HG03354 (cell line): ENCODE measurements around the gene PCBP3.
A peak's percentile ranks its signal among the peaks of the same experiment; 100 is the strongest.
"Not testable (repeated sequence)": the region's sequence is repeated elsewhere in the genome, so short reads cannot be mapped to it uniquely, and the experiment has no call there.

Experiments
- ATAC-seq: cut with Tn5 transposase; IDR thresholded peaks from one replicate; pipeline ENCODE4 v1.9.1; 2021; ENCODE audit warnings: mild to moderate bottlenecking; ENCODE audit not compliant: unreplicated experiment, poor library complexity, severe bottlenecking

PCBP3 gene

GRCh38 chr21:45643021-45643980 is at the start of gene PCBP3:
Gene PCBP3, plus strand, starts transcription at chr21:45643725. Its CDS starts 206,361 bp downstream, at chr21:45850086.
- peak; percentile 76 for ATAC-seq

GRCh38 chr21:45594721-45595489 is 48.6 kb upstream of the PCBP3 start:
- no peak for ATAC-seq

- no peak for ATAC-seq
Observed at GRCh38 chr21:45595574-45596295, 47.8 kb upstream of the PCBP3 start.

GRCh38 chr21:45596704-45597318 is 46.7 kb upstream of the PCBP3 start:
- no peak for ATAC-seq

GRCh38 chr21:45598109-45598508 is 45.4 kb upstream of the PCBP3 start:
- no peak for ATAC-seq

GRCh38 chr21:45598666-45599065 is 44.9 kb upstream of the PCBP3 start:
- ATAC-seq = no peak

- ATAC-seq = no peak
Observed at GRCh38 chr21:45599146-45599581, 44.4 kb upstream of the PCBP3 start.

- no peak for ATAC-seq
Observed at GRCh38 chr21:45600248-45600647, 43.3 kb upstream of the PCBP3 start.

- ATAC-seq = no peak
Observed at GRCh38 chr21:45601551-45601950, 42.0 kb upstream of the PCBP3 start.

- ATAC-seq = no peak
Observed at GRCh38 chr21:45602106-45602505, 41.4 kb upstream of the PCBP3 start.

- ATAC-seq = no peak
Observed at GRCh38 chr21:45603481-45603880, 40.0 kb upstream of the PCBP3 start.

- ATAC-seq = not testable (repeated sequence)
Observed at GRCh38 chr21:45604681-45605080, 38.8 kb upstream of the PCBP3 start.

- no peak for ATAC-seq
Observed at GRCh38 chr21:45607021-45607908, 36.3 kb upstream of the PCBP3 start.

GRCh38 chr21:45607909-45608295 is 35.6 kb upstream of the PCBP3 start:
- no peak for ATAC-seq

GRCh38 chr21:45608747-45609470 is 34.6 kb upstream of the PCBP3 start:
- ATAC-seq = not testable (repeated sequence)

- not testable (repeated sequence) for ATAC-seq
Observed at GRCh38 chr21:45609616-45610015, 33.9 kb upstream of the PCBP3 start.

- ATAC-seq = no peak
Observed at GRCh38 chr21:45611296-45611695, 32.2 kb upstream of the PCBP3 start.
